ENCODE data around the gene CACNG4.

DNA sequence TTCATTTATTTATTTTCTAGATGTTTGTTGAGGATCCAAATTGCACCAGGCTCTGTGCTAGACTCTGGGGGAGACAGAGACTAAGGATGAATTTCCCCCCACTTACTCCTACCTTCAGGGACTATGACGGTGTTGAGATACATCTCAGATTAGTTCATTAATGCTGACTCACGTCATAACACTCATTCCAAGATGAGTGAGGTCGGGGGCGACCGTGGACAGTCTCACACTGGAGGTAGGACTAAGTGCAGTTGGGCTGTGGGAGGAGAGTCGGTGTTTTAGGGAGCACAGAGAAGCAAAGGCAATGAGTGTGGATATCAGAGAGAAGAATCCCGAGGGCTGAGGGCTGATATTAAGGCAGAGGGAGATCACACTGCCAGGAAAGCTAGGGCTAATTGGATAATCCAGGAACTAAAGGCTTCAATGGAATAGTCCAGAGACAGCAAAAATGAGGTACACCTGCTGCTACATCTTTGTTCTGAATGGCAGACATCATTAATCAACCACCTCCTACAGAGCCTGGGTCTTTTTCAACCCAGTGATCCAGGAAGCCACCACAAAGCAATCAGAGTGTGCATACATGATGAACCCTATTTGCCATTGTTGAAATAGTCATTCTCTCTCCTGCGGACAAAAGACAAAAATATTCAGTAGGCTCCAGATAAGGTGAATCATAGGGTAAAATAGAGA is 38.6 kb upstream of the CACNG4 start:
- TF ChIP-seq, protein P1, sequence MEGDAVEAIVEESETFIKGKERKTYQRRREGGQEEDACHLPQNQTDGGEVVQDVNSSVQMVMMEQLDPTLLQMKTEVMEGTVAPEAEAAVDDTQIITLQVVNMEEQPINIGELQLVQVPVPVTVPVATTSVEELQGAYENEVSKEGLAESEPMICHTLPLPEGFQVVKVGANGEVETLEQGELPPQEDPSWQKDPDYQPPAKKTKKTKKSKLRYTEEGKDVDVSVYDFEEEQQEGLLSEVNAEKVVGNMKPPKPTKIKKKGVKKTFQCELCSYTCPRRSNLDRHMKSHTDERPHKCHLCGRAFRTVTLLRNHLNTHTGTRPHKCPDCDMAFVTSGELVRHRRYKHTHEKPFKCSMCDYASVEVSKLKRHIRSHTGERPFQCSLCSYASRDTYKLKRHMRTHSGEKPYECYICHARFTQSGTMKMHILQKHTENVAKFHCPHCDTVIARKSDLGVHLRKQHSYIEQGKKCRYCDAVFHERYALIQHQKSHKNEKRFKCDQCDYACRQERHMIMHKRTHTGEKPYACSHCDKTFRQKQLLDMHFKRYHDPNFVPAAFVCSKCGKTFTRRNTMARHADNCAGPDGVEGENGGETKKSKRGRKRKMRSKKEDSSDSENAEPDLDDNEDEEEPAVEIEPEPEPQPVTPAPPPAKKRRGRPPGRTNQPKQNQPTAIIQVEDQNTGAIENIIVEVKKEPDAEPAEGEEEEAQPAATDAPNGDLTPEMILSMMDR (conservative IDR thresholded peaks at IDR 0.05; ENCODE audit: low read length), result no peak
- TF ChIP-seq EZH2phosphoT487 (IDR thresholded peaks at IDR 0.05; ENCODE audit: borderline replicate concordance), result no peak
